Posterior vena cava (tissue), 2 donors: Measurements from ENCODE around the gene CEACAM8. TPM values are rescaled to one million over a fixed set of nuclear protein-coding genes. Genes with fewer than 3 reads are reported as not detected.
"Not testable (repeated sequence)": the region's sequence is repeated elsewhere in the genome, so short reads cannot be mapped to it uniquely, and the experiment has no call there.

Experiments used
- DNase-seq: peaks from one replicate; pipeline ENCODE4 v3.0.0-alpha.2; 2020; ENCODE audit warnings: low spot score
- intact Hi-C, 2 donors: fragments of 100-400 bp; cut with DNase I; formaldehyde crosslinking; loops; one replicate each; pipeline versions ENCODE4 v1.14.1 to v1.14.2; 2022 to 2023
- total RNA-seq, 2 donors: library from RNA; stranded (reverse); fragmentation: NEBNext Ultra II Directional; extraction: Animal tissue kit (Norgen Biotek cat#: 25700); gene quantifications; one replicate each; pipeline ENCODE4 v1.2.1, GENCODE V29; 2021
- donor health status: DM: yes; HTN: yes; CAD: no.
- donor health status: DM: yes; HTN: yes; CAD: no.

The CEACAM8 gene
- total RNA-seq, 2 donors from 2014 or later, result 0.23 TPM; not detected in 1

DNA sequence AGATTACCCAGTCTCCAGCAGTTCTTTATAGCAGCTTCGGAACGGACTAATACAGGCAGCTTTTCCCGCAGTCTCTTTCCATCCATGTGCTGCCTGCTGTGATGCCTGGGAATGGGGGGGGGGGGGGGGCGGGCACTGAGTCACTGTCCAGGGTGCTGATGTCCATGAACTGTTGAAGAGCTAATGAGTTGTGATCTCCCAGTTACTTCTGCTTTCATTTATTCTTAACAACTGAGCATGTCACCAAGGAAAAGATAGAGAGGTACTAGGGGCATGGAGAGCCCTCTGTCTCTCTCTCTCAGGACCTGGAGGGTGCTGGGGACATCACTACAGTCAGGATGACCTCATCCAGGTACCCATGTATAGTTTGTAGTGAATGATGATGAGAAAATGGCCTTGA is 46.2 kb downstream of the CEACAM8 start:
- intact Hi-C loops, result no loop called here
- no peak for DNase-seq

DNA sequence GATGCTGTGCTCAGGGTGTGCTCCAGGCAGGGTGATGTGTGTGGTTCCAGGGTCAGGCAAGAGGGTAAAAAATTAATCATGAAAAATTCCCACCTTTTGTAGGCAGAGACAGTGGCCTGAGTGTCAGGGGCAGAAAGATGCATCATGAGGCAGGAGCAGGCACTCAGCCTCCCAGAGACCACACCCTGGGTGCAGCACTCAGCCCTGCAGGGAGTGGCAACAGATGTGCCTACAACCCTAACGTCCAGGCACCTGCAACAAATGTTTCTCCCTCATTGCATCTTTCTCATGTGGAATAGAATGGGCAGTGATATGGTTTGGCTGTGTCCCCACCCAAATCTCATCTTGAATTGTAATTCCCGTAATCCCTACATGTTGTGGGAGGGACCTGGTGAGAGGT is 46.8 kb downstream of the CEACAM8 start:
- intact Hi-C loops, result no loop called here
- DNase-seq, result no peak

DNA sequence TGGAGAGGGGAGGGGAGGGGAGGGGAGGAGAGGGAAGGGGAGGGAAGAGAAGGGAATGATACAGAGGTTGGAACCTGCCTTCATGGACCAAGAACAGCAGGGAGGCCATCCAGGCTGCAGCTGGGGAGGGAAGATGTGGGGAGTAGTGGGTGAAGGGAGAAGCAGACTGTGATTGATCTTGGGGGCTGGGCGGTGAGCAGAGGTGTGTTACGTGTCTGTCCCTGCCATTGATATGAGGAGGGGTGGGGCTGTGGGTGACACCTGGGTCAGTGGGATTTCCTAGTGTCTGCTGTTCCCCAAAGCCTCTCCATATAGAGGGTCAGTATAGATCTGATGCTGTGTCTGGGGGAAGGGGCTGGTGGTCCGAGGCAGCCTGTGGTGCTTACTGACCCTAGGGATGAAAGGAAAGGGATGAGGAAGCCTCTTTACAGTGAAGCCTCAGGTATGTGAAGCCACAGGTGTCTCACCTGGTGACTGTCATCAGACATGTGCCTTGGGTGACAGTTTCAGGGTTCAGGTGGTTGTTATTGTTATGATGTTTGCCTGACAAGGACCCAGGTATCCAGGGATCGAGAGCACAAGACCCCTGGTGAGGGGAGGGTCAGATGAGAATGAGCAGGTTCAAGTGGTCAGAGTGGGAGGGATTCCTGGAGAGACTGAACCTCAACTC is 47.8 kb downstream of the CEACAM8 start:
- intact Hi-C loops, result no loop called here
- DNase-seq, result no peak

DNA sequence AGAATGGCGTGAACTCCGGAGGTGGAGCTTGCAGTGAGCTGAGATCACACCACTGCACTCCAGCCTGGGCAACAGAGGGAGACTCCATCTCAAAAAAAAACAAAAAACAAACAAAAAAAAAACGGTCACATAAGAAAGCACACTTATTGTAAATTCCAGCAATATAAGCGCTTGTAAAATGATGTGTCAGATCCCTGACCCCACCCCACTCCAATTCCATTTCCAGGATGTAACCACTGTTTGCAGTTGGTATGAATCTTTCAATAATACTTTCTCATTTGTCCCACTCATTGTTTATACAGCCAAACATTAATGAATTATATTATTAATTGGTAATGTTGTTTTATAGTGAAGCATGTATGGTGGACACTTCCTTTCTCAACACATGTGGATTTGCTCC is 50.6 kb downstream of the CEACAM8 start:
- intact Hi-C loops, result no loop called here
- DNase-seq, result no peak

DNA sequence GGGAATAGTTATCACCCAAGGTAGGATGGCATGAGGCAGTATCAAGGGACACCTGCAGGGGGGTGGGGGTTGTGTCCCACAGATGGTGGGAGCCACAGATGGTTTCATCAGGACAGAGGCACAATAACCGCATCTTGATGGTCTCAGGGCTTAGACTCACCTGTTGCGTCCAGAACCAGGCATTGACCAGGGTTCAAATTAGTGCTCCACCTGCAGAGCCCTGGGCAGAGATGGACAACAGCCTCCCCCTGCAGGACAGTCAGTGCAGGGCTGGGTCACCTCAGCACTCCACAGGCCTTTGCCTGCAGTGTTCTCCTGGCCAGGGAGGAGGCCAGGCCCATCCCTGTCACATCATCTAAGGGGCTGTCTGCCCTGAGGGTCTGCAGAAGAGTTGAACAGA is 51.9 kb downstream of the CEACAM8 start:
- intact Hi-C loops, result no loop called here
- DNase-seq, result no peak

DNA sequence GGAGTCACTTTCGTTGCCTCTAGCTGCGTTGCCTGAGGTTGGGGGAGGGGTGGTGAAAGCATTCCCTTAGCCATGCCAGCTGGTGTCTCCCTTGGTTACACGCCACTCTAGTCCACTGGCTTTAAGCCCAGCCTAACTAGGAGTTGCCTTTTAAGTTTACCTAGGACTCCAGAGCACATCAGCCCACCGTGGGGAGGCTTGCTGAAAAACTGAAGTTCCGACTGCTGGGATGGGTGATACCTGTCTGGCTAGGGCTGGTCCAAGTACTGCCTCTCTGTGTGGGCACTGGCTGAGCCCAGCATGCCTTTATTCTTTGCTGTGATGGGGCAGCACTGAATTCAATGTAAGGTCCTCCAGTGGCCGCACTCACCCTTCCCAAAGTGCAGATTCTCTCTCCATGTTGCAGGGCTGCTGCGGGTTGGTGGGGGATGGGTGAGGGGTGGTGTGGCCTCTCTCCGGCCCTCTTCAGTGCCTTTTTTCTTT is 54.6 kb downstream of the CEACAM8 start:
- no peak for DNase-seq
- intact Hi-C loops, result no loop called here

DNA sequence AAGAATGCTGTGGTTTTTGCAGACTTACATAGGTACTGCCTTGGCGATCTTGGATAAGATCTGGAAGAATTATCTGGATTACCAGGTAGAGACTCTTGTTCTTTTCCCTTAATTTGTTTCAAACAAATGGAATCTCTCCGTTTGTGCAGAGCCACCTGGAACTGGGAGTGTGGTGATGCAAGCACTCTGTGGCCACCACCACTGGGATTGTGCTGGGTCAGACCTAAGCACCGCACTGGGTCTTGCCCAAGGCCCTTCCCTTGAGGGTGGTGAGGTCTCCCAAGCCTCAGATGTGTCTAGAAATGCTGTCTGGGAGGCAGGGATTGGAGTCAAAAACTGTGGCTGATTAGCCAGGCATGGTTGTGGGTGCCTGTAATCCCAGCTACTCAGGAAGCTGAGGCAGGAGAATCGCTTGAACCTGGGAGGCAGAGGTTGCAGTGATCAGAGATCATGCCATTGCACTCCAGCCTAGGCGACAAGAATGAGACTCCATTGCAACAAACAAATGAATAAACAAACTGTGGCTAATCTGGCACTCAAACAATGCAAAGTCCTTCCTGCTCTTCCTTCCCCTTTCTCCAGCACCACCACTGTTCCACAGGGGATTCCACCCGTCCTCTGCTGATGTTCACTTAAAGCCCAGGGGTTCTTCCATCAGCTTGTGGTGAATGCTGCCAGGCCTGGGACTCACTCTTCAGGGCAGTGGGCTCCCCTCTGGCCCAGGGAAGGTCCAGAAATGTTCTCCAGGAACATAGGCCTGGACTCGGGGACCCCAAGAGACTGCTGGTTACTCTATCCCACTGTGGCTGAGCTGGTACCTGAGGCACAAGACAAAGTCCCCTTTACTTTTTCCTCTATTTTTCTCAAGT is 55.6 kb downstream of the CEACAM8 start:
- DNase-seq, result no peak
- intact Hi-C loops, result no loop called here

DNA sequence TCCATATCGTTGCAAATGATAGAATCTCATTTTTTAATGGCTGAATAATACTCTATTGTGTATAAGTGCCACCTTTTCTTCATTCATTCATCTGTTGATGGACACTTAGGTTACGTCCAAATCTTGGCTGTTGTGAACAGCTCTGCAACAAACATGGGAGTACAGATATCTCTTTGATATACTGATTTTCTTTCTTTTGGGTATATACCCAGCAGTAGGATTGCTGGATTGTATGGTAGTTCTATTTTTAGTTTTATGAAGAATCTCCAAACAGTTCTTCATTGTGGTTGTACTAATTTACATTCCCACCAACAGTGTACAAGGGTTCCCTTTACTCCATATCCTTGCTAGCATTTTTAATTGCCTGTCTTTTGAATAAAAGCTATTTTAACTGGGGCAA is 59.4 kb downstream of the CEACAM8 start:
- intact Hi-C loops, DNase-seq: not testable (repeated sequence)

DNA sequence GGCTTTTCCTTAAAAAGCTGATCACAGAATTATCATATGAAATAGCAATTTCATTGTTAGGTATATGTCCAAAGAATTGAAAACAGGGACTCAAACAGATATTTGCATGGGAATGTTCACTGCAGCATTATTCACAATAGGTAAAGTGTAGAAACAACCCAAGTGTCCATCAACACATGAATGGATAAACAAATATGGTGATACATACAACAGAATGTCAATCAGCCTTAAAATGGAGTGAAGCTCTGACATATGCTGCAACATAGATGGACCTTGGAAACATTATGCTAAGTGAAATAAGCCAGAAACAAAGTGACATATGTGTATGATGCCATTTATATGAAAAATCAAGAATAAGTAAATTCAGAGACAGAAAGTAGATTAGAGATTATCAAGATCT is 60.3 kb downstream of the CEACAM8 start:
- DNase-seq, result no peak
- intact Hi-C loops, result no loop called here

DNA sequence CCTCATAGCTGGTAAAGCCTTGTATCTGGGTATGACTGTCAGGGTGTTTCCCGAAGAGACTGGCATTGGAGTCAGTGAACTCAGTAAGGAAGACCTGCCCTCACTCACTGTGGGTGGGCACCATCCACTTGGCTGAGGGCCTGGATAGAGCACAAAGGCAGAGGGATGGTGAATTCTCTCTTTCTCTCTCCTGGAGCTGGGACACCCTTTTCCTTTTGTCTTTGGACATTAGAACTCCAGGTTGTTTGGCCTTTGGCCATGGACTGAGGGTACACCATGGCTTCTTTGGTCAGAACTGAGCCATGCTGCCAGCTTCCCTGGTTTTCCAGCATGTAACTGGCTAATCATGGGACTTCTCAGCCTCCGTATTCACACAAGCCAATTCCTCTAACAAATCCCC is 61.8 kb downstream of the CEACAM8 start:
- intact Hi-C loops, result no loop called here
- no peak for DNase-seq

DNA sequence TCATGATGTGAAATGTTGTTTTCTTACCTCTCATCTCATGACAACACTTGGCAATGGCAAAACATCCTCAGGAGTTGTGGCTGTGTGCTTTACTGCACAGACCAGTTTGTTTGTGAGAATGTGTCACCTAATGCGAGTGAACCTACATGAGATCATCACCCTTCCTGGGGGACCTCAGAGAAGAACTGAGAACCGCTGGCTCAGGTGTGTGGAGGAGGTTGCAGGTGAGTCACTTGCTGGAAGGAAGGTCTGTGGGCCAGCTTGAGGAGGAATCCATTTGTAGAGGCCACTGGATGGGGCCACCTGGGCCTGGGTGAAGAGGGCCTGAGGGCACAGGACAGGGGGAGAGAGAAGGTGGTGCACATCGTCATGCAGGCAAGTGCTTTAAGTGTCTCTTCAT is 63.4 kb downstream of the CEACAM8 start:
- intact Hi-C loops, result no loop called here
- DNase-seq, result no peak

Other genes starting within 250 kb of the CEACAM8 start
- under 1 TPM; 0.52 to 0.88 TPM for gene CNFN, start 204.6 kb downstream of the CEACAM8 start, total RNA-seq
- gene LIPE, start 167.5 kb downstream of the CEACAM8 start, total RNA-seq, result 1 to 10 TPM; 4.4 to 6.7 TPM
- gene CXCL17, start 152.0 kb downstream of the CEACAM8 start, total RNA-seq, result not detected
- 1 to 10 TPM; 2.6 to 3.0 TPM for gene CEACAM1, start 66.4 kb downstream of the CEACAM8 start, total RNA-seq
- not detected for gene PSG3, start 145.6 kb upstream of the CEACAM8 start, total RNA-seq
- gene PSG8, start 170.8 kb upstream of the CEACAM8 start, total RNA-seq, result not detected